HG03139 (cell line): ENCODE results near the gene JAZF1.

ENCODE experiments used
- ATAC-seq: cut with Tn5 transposase; IDR thresholded peaks from one replicate; pipeline ENCODE4 v1.9.1; 2021; ENCODE audit not compliant: unreplicated experiment

The JAZF1 gene

GRCh38 chr7:28112012-28112411 lies 68.6 kb downstream of the JAZF1 start:
- ATAC-seq: no peak

- ATAC-seq: no peak
Measured at GRCh38 chr7:28110427-28111012, 70.1 kb downstream of the JAZF1 start.

DNA sequence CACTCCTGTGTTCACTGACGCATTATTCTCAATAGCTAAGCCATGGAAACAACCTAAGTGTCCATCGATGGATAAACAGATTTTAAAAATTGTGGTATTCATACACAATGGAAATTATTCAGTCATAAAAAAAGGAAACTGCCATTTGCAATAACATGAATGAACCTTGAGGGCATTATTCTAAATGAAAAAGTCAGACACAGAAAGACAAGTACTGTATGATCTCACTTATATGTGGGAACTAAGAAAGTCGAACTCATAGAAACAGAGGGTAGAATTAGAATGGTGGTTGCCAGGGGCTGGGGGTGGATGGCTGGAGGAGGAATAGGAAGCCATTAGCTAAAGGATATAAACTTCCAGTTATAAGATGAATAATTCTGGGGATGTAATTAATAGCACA lies 71.8 kb downstream of the JAZF1 start:
- no peak for ATAC-seq

- ATAC-seq: no peak
Measured at GRCh38 chr7:28107960-28108359, 72.6 kb downstream of the JAZF1 start.

DNA sequence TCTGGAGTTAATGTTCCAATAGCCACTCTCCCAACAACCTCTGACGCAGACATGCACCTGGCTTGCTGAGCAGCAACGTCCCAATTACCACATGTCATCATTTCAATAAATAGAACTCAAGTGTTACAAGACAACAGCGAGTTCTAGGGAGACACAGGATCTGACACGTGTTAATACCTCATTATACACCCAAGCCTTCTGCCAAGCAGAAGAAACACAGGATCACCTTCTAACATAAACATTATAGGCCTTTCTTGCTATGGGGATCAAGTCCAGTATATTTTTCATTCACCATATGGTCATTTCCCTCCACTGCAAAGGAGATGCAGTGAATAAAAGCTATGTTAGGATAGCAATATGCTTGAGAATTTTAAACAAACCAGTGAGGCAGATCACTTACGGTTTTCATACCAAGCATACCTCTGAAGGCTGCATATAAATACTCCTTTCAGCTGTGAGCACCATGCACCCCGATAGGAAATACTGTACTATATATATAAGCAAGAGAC lies 74.2 kb downstream of the JAZF1 start:
- ATAC-seq: no peak

GRCh38 chr7:28105234-28105633 lies 75.4 kb downstream of the JAZF1 start:
- ATAC-seq: no peak

- ATAC-seq: no peak
Measured at GRCh38 chr7:28104811-28105210, 75.8 kb downstream of the JAZF1 start.

DNA sequence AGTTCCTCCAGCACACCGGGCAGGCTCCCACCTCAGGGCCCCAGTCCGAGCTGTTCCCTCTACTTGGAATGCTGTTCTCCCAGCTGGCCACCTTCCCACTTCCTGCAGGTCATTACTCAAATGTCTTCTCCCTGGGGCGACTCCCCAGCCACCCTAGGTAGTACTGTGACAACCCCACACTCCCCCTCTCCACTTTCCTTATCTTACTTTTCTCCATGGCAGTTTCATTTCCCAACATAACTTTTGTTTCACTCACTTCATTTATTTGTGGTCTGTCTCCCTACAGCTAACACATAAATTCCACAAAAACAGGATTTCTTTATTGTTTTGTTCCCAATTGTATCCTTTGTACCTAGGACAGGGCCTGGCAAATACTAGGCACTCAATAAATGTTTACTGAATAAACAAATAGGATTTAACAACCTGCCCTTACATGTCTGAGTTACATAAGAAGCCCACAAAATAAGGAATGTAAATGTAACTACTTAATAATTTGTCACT lies 76.5 kb downstream of the JAZF1 start:
- ATAC-seq: no peak

GRCh38 chr7:28102797-28103196 lies 77.8 kb downstream of the JAZF1 start:
- ATAC-seq: no peak

DNA sequence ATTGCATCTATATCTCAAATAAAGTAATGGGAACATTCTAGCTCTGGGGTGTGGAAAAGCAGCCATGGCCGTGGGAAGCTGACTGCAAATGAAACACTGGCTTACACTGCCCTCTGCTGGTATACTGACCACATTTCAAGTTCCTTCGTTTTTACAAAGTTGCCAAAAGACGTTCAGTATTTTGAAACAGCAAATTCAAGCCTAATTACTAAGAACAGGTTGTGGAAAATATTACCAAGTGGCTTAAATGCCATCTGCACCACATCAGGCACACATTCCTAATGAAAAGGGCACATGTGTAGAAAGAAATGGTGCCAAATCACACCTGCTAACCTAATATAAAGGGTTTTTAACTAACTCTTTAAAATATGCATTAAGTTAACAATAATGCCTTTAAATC lies 83.9 kb downstream of the JAZF1 start:
- no peak for ATAC-seq

GRCh38 chr7:28095231-28095630 lies 85.4 kb downstream of the JAZF1 start:
- ATAC-seq: no peak

- no peak for ATAC-seq
Measured at GRCh38 chr7:28093623-28094232, 86.9 kb downstream of the JAZF1 start.

GRCh38 chr7:28091190-28091589 lies 89.4 kb downstream of the JAZF1 start:
- ATAC-seq: no peak

GRCh38 chr7:28088901-28089714 lies 91.5 kb downstream of the JAZF1 start:
- no peak for ATAC-seq

DNA sequence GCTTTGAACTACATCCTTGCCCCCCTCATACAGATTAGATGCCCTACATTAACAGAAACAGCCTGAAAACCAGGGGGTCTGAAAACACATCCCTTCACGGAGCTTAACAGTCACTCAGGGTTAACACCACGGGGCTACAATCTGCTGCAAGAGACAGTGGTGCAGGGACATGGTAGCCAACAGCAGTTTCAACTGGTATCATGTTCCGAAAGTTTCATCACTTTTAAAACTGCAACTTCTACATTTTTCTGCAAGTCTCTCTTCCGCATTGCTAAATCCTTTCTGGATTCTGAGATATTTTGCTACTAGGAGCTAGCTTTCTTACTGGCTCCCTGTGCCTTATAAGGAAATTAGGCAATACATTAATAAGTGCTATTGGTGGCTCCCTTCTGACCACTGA lies 92.6 kb downstream of the JAZF1 start:
- ATAC-seq: no peak

GRCh38 chr7:28086198-28086597 lies 94.4 kb downstream of the JAZF1 start:
- ATAC-seq: no peak

DNA sequence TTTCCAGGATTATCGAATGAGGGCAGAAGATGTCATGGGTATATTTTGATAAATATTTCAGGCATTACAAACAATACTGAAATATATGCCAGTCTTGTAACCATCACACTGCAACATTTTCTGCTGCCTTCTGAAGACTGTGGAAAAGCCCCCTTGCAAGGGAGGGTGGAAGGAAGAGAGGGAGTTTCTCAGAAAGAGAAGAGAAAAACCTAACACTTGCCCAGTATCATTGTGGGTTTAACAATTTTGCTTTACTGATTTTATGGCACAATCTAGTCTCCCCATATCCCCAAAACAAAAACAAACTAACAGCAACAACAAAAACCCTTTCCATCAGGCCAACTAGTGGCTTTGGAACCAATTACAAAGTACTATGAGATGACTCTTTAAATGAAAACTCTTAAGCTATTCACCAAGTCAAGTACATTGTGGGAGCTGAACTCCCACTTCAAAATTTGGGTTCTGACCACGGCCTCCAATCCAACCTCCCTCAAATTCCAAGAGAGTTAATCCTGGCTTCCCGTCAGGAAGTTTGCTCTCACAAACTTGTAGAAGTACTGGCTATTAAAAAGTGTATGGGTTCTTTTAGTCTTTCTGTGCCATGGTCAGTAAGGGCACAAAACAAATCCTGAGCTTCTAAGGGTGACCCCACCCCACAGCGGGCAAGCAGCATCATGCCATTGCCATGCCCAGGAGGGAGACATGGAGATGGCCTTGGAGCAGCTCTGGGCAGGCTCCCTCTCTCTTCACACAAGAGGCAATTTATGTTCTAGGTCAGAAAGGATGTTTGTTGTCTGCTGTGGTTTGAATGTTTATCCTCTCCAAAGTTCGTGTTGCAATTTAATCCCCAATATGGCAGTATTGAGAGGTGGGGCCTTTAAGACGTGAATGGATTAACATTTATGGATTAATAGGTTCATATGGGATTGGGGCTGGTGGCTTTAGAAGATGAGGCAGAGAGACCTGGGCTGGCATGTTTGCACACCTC lies 96.3 kb downstream of the JAZF1 start:
- ATAC-seq: no peak

DNA sequence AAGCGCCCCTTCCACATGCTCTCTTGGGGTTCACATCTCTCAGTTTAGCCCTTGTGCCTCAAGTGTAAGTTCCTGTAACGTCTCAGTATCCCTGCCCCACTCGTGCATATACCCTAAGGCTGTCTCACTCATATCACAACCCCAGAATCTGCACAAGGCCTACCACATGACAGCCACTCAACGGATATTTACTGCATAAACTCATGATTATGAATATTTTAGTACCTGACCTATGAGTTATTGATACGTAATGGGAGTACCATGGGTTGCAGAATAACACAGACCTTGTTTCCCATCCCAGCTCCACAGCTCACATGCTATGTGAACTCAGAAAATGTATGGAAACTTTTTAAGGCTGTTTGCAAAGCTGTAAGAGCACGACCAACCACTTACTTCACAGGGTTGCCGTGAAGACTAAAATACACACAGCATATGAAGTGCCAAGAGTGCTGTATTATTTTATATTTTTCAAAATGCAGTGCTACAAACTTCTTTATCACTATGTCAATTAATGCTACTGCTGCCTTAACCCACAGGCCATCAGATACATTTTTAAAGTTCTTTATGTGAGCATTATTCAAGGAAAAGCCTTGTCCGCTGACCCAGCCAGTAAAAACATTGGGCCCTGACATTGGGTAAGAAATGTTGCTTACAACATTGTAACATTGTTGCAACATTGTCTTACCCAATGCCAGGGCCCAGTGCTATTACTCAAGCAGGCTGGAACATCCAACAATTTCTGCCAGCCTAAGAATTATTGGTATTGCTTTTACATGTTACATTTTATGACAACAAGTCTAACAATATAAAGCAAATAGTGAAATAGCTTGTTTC lies 97.2 kb downstream of the JAZF1 start:
- no peak for ATAC-seq

DNA sequence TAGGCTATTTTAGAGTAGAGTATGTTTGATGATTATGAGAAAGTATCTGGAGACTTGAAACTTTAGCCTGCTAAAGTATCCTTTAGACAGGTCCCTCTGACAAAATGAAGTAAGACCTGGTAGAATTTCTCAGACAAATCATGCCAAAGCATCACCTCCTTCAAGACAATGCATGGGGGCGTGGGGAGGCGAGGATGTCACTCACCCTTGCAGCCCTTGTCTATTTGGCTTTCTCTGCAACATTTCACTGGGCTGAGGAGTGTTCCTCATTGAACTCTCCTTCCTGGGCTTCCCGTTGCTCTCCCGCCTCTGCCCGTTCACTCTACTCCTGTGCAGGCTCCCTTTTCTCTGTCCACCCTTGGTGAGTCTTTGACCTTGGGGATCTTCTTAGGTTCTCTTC lies 98.5 kb downstream of the JAZF1 start:
- ATAC-seq: no peak

GRCh38 chr7:28081016-28081415 lies 99.6 kb downstream of the JAZF1 start:
- no peak for ATAC-seq
